ENCODE measurements around the gene TAF3. TPM values are rescaled to one million over a fixed set of nuclear protein-coding genes. Genes with fewer than 3 reads are reported as not detected.

The TAF3 gene
- total RNA-seq, 2 experiments from 2014 or later, result 12.2 to 17.7 TPM

DNA sequence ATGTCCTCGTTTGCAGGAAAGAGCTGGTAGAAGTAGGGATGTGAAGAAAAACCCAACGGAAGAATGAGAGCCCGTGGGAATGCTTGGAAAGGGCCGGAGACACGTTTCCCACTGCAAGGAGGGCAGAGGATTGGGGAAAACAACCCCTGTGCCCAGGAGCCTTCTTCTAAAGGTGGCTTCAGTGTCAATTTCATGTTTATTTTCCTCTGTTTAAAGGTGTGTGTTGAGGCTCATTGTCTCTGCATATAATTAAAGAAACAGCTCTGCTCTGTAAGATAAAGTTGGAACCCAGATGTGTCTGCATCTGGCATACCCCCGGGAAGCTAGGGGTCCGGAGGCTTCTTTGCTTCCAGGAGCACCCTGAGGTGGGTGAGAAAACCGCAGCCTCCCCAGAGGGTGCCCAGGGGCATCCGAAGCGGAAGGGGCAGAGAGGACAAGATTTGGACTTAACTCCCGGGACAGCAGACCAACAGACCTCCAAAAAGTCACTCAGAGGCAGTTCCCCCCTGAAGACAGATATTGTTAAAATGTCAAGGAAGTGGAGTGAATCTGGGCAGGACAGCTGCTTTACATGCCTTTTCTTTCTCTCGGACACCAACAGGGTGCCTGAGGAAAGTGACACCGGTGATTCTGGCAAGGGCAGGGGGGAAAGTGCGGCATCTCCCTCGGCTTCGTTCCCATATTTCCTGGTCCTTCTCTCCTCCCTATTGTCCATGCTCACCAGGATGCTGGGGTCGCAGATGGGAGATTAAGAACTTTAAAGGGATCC, 227.6 kb downstream of the TAF3 start:
- Mint-ChIP-seq H3K27me3 (peaks cover 79% of the 10 kb centered on the region), H3K36me3 (ENCODE audit: low read depth) (no peaks in the 10 kb centered on the region), H3K27ac (no peak overlapping the region), H3K4me1 (peaks cover 74% of the 10 kb centered on the region), H3K4me3 (peak overlapping the region; percentile 57), H3K9me3 (ENCODE audit: low read depth) (no peaks in the 10 kb centered on the region)
- ChIA-PET CTCF (interaction anchor here (0.6 kb wide), 2 partner anchors 50 to 1164 kb away, joined by 3 to 4 read pairs; no protein-coding TSS in a partner anchor), POLR2A (no interaction called here)
- DNase-seq, result no peak
- intact Hi-C loops (cut with DNase I, micrococcal nuclease), result loop anchor here (1.0 to 5.0 kb wide), 3 partner anchors 11 to 1163 kb away; no protein-coding TSS in a partner anchor
- no peak for ATAC-seq

DNA sequence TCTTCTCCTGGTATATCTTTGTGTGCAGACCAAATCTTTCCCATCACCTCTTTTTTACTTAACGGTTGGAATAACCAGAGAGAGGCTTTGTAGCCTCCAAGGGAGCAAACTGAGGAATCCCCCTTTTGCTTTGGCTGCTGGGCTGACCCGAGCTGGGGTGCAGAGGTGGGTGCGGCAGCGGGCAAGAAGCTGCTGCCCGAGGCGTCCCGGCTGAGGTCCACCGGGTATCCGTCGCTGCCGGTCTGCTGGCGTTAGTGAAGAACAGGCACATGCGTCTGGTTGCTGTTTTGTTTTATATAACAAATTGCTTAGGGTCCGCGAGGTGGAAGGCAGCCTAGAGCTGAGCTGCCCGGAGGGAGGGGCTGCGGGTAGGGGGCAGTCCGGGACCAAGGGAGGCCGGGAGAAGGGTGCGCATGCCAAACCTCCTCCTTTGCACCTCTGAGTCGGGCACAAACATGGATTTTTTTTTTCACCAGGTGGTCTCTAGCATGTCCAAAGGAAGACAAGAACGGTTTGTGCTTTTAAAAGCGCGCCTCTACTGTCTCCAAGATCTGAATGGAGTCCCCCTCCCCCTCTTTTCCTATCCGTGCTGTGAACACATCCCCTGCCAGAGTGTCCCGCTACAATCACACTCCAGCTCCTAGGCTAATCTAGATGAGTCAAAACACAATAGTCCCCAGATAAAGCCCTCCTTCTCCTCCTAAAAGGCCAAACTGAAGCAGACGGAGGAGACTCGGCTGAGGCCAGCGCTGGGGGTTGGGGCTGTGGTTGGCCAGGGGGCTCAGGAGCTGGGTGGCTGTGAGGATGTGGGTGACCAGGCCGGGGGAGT, 229.4 kb downstream of the TAF3 start:
- ATAC-seq, result no peak
- no peaks in the 10 kb centered on the region for H3K9me3 Mint-ChIP-seq (ENCODE audit: low read depth)
- H3K27ac Mint-ChIP-seq, result no peak overlapping the region
- H3K4me1 Mint-ChIP-seq, result peaks cover 73% of the 10 kb centered on the region
- H3K4me3 Mint-ChIP-seq, result no peak overlapping the region
- H3K27me3 Mint-ChIP-seq, result peaks cover 70% of the 10 kb centered on the region
- intact Hi-C loops (cut with DNase I, micrococcal nuclease), result loop anchor here (2.0 to 5.0 kb wide), 3 partner anchors 175 to 1161 kb away; no protein-coding TSS in a partner anchor
- ChIA-PET POLR2A (no interaction called here), CTCF (no interaction called here)
- no peaks in the 10 kb centered on the region for H3K36me3 Mint-ChIP-seq (ENCODE audit: low read depth)
- peak; percentile 31 for DNase-seq

- intact Hi-C loops (cut with DNase I, micrococcal nuclease), result loop anchor here (2.0 to 5.0 kb wide), 3 partner anchors 176 to 1160 kb away; no protein-coding TSS in a partner anchor
- peak overlapping the region; percentile 56 for H3K4me3 Mint-ChIP-seq
- no peak overlapping the region for H3K27ac Mint-ChIP-seq
- H3K36me3 Mint-ChIP-seq (ENCODE audit: low read depth), result no peaks in the 10 kb centered on the region
- H3K4me1 Mint-ChIP-seq, result peaks cover 74% of the 10 kb centered on the region
- no peak for ATAC-seq
- H3K9me3 Mint-ChIP-seq (ENCODE audit: low read depth), result no peaks in the 10 kb centered on the region
- ChIA-PET CTCF (no interaction called here), POLR2A (no interaction called here)
- H3K27me3 Mint-ChIP-seq, result peaks cover 68% of the 10 kb centered on the region
- DNase-seq, result peak; percentile 61
Observed at GRCh38 chr10:8048281-8049008, 230.1 kb downstream of the TAF3 start.

- intact Hi-C loops (cut with DNase I, micrococcal nuclease), result loop anchor here (2.0 to 5.0 kb wide), 3 partner anchors 176 to 1160 kb away; no protein-coding TSS in a partner anchor
Observed at GRCh38 chr10:8049045-8049864, 230.9 kb downstream of the TAF3 start.

GRCh38 chr10:8049865-8050555, 231.7 kb downstream of the TAF3 start:
- POLR2A ChIA-PET, result no interaction called here
- intact Hi-C loops (cut with DNase I, micrococcal nuclease), result loop anchor here (1.0 to 10.0 kb wide), 13 partner anchors 14 to 1848 kb away; partner anchors contain the start of gene PFKFB3 (in 1 of the 2)
- H3K4me1 Mint-ChIP-seq, result peaks cover 59% of the 10 kb centered on the region
- ATAC-seq (no peak), DNase-seq (peak; percentile 39)
- no peaks in the 10 kb centered on the region for H3K9me3 Mint-ChIP-seq (ENCODE audit: low read depth)
- CTCF ChIA-PET, result interaction anchor here (0.5 to 0.8 kb wide), 3 partner anchors 8 to 772 kb away, joined by 3 read pairs; no protein-coding TSS in a partner anchor
- H3K36me3 Mint-ChIP-seq (ENCODE audit: low read depth), result peaks cover 1% of the 10 kb centered on the region
- peak overlapping the region; percentile 59 for H3K4me3 Mint-ChIP-seq
- H3K27ac Mint-ChIP-seq, result no peak overlapping the region
- peaks cover 53% of the 10 kb centered on the region for H3K27me3 Mint-ChIP-seq

More at GRCh38 chr10:8049045-8049864, 230.9 kb downstream of the TAF3 start:
- Mint-ChIP-seq H3K36me3 (ENCODE audit: low read depth) (no peaks in the 10 kb centered on the region), H3K4me1 (peaks cover 66% of the 10 kb centered on the region), H3K27me3 (peaks cover 60% of the 10 kb centered on the region), H3K9me3 (ENCODE audit: low read depth) (no peaks in the 10 kb centered on the region), H3K4me3 (peak overlapping the region; percentile 56), H3K27ac (no peak overlapping the region)
- ATAC-seq (no peak), DNase-seq (peak; percentile 55)
- POLR2A ChIA-PET, result no interaction called here
- CTCF ChIA-PET, result interaction anchor here (0.5 to 0.8 kb wide), 2 partner anchors 11 to 772 kb away, joined by 3 read pairs; no protein-coding TSS in a partner anchor

DNA sequence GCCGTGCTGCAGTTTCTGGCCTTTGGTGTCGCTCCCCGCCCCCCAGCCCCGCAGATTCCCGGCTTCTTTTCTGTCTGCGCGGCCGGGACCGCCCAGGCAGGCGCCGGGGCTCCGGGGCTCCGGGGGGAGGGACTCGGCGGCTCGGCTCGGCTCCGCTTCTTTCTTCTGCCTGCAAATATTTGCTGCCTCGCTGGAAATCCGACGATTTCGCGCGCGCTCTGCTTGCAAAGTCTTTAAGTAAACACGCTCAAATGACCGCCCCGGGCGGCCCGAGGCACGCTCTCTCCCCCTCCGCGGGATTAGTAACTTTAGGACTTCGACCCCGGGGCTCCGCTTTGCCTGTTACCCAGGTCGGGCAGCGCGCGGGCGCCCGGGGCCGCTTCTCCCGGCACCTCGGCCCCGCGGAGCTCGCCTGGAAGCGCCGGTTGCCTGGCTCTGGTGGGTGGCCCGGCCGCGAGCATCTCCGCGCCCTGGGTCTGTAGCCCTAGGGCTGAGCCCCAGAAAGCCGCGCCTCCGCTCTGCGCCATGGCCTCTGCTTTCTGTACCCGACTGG, 232.3 kb downstream of the TAF3 start:
- Mint-ChIP-seq H3K9me3 (ENCODE audit: low read depth) (no peaks in the 10 kb centered on the region), H3K27me3 (peaks cover 46% of the 10 kb centered on the region), H3K4me1 (peaks cover 52% of the 10 kb centered on the region), H3K4me3 (peak overlapping the region; percentile 59), H3K27ac (no peak overlapping the region), H3K36me3 (ENCODE audit: low read depth) (peaks cover 3% of the 10 kb centered on the region)
- intact Hi-C loops (cut with DNase I, micrococcal nuclease), result loop anchor here (1.0 to 10.0 kb wide), 10 partner anchors 14 to 1848 kb away; partner anchors contain the start of gene PFKFB3 (in 1 of the 2)
- DNase-seq (peak; percentile 60), ATAC-seq (no peak)
- CTCF ChIA-PET, result interaction anchor here (0.5 to 0.8 kb wide), 2 partner anchors 9 to 134 kb away, joined by 3 read pairs; no protein-coding TSS in a partner anchor
- POLR2A ChIA-PET, result no interaction called here

GRCh38 chr10:8051109-8051821, 233.0 kb downstream of the TAF3 start:
- ChIA-PET CTCF (interaction anchor here (0.6 to 1.3 kb wide), 3 partner anchors 9 to 13 kb away, joined by 3 read pairs; no protein-coding TSS in a partner anchor), POLR2A (no interaction called here)
- no peak for ATAC-seq
- intact Hi-C loops (cut with DNase I, micrococcal nuclease), result loop anchor here (5.0 to 10.0 kb wide), 9 partner anchors 191 to 1849 kb away; partner anchors contain the start of gene PFKFB3 (in 1 of the 2)
- peaks cover 40% of the 10 kb centered on the region for H3K27me3 Mint-ChIP-seq
- peaks cover 46% of the 10 kb centered on the region for H3K4me1 Mint-ChIP-seq
- H3K27ac Mint-ChIP-seq, result no peak overlapping the region
- peak; percentile 41 for DNase-seq
- H3K4me3 Mint-ChIP-seq, result peak overlapping the region; percentile 59
- peaks cover 4% of the 10 kb centered on the region for H3K36me3 Mint-ChIP-seq (ENCODE audit: low read depth)
- no peaks in the 10 kb centered on the region for H3K9me3 Mint-ChIP-seq (ENCODE audit: low read depth)

GRCh38 chr10:8051851-8052257, 233.5 kb downstream of the TAF3 start:
- ChIA-PET CTCF (interaction anchor here (0.6 to 1.3 kb wide), 2 partner anchors 10 to 14 kb away, joined by 3 read pairs; no protein-coding TSS in a partner anchor), POLR2A (no interaction called here)
- H3K9me3 Mint-ChIP-seq (ENCODE audit: low read depth), result no peaks in the 10 kb centered on the region
- H3K36me3 Mint-ChIP-seq (ENCODE audit: low read depth), result peaks cover 9% of the 10 kb centered on the region
- H3K4me3 Mint-ChIP-seq, result peak overlapping the region; percentile 96
- DNase-seq (peak; percentile 42), ATAC-seq (no peak)
- H3K27ac Mint-ChIP-seq, result no peak overlapping the region
- H3K27me3 Mint-ChIP-seq, result peaks cover 34% of the 10 kb centered on the region
- peaks cover 40% of the 10 kb centered on the region for H3K4me1 Mint-ChIP-seq
- intact Hi-C loops (cut with DNase I, micrococcal nuclease), result loop anchor here (2.0 to 10.0 kb wide), 12 partner anchors 190 to 1850 kb away; partner anchors contain the start of genes ATP5F1C (in 1 of the 2) and PFKFB3 (in 1 of the 2)
